Caco-2 (cell line): ENCODE results near the gene COL26A1. TPM values are rescaled to one million over a fixed set of nuclear protein-coding genes. Genes with fewer than 3 reads are reported as not detected.

Experiments used
- BruUV-seq: library from RNA; stranded (reverse); fragments of 400-500 nt; replicated peaks from 2 replicates; lab custom pipeline; 2021; lab: Mats Ljungman, UMichigan
- CTCF ChIA-PET: fragments of 300-600 bp; sonication (Branson Sonifier 250); formaldehyde crosslinking; loops from one replicate; lab custom pipeline; 2022; ENCODE audit warnings: antibody characterized with exemption; lab: Charles Lee
- POLR2A ChIA-PET: fragments of 300-600 bp; sonication (Branson Sonifier 250); formaldehyde crosslinking; loops from one replicate; lab custom pipeline; 2022; ENCODE audit warnings: antibody characterized with exemption; lab: Charles Lee
- DNase-seq, 2 experiments: peaks; one replicate each; pipeline versions ENCODE4 v3.0.0 to v3.0.0-alpha.2; 2020 to 2022
- H3K27me3 ChIP-seq: replicated peaks from 2 replicates; pipeline ENCODE4 v1.6.0; 2011; ENCODE audit warnings: low read length; ENCODE audit not compliant: control insufficient read depth, insufficient read depth
- H3K36me3 ChIP-seq: 2 replicates; pipeline ENCODE4 v1.5.1; 2011; ENCODE audit warnings: low read length; ENCODE audit not compliant: control insufficient read depth, insufficient read depth
- H3K4me1 ChIP-seq: fragments of 250-450 bp; sonication (Bioruptor Pico); 2 replicates; pipeline ENCODE4 v1.5.1; 2020; ENCODE audit warnings: mild to moderate bottlenecking
- H3K4me3 ChIP-seq: 2 replicates; pipeline ENCODE4 v1.5.1; 2011; ENCODE audit warnings: low read depth, mild to moderate bottlenecking, control low read depth, low read length
- H3K9me3 ChIP-seq: fragments of 250-450 bp; sonication (Bioruptor Pico); 2 replicates; pipeline ENCODE4 v1.5.1; 2020; ENCODE audit warnings: mild to moderate bottlenecking, moderate library complexity
- H3K27ac Mint-ChIP-seq: one replicate; pipeline ENCODE4 v1.8.0; 2022; ENCODE audit warnings: mixed read lengths; ENCODE audit not compliant: unreplicated experiment
- H3K27me3 Mint-ChIP-seq: one replicate; pipeline ENCODE4 v1.8.0; 2022; ENCODE audit warnings: mixed read lengths; ENCODE audit not compliant: insufficient read depth, unreplicated experiment
- H3K36me3 Mint-ChIP-seq: one replicate; pipeline ENCODE4 v1.8.0; 2022; ENCODE audit warnings: mild to moderate bottlenecking, mixed read lengths; ENCODE audit not compliant: insufficient read depth, unreplicated experiment
- H3K4me1 Mint-ChIP-seq: one replicate; pipeline ENCODE4 v1.8.0; 2022; ENCODE audit warnings: low read depth, mixed read lengths; ENCODE audit not compliant: unreplicated experiment
- H3K4me3 Mint-ChIP-seq: one replicate; pipeline ENCODE4 v1.8.0; 2022; ENCODE audit warnings: mild to moderate bottlenecking, moderate library complexity, mixed read lengths; ENCODE audit not compliant: unreplicated experiment
- H3K9me3 Mint-ChIP-seq: one replicate; pipeline ENCODE4 v1.8.0; 2022; ENCODE audit warnings: mixed read lengths; ENCODE audit not compliant: unreplicated experiment
- intact Hi-C: fragments of 100-400 bp; cut with micrococcal nuclease; formaldehyde crosslinking; loops from one replicate; pipeline ENCODE4 v1.10.0; 2022; ENCODE audit not compliant: unreplicated experiment
- total RNA-seq: library from RNA; stranded (reverse); gene quantifications from 2 replicates; pipeline ENCODE4 v1.2.3, GENCODE V29; 2022
- TF ChIP-seq, protein P1 (sequence below), 2 experiments: fragments of 200-600 bp in 1 of 2; IDR thresholded peaks; 1 replicate in 1 of 2; 2 replicates in 1 of 2; pipeline versions ENCODE4 v1.5.1 to v1.8.0; 2011 to 2022; ENCODE audit warnings: antibody characterized with exemption in 1 of 2, control low read depth in 1 of 2, inconsistent platforms in 1 of 2, low read depth in 1 of 2, low read length in 1 of 2, mild to moderate bottlenecking in 1 of 2, moderate library complexity in 1 of 2; ENCODE audit not compliant: insufficient read depth in 1 of 2, severe bottlenecking in 1 of 2, unreplicated experiment in 1 of 2

COL26A1 gene
- total RNA-seq, 1 experiment from 2014 or later: 23.3 TPM

DNA sequence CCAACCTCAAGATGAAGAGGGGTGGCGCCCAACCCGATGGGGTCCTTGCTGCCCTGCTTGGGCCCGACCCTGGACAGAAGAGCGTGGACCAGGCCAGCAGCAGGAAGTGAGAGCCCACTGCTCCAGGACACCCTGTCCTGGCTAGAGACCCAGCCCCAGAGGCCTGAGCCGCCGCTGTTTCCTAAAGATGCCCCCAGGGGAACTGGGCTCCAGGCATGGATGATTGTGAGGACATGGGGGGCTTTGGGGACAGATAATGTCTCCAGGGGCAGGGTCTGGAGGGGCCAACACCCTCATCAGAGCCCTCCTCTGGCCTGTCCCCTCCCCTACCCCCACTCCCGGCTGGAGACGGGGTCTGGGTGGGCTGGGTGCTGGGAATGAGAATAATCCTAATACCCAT, 194.7 kb downstream of the COL26A1 start:
- DNase-seq: peak in 1 of 2 experiments; percentile 19
- Histone ChIP-seq H3K4me1 (no peaks in the 10 kb centered on the region), H3K27me3 (no peaks in the 10 kb centered on the region), H3K4me3 (no peak overlapping the region), H3K36me3 (no peaks in the 10 kb centered on the region), H3K9me3 (no peaks in the 10 kb centered on the region)
- ChIA-PET POLR2A (no interaction called here), CTCF (no interaction called here)
- TF ChIP-seq, protein P1, sequence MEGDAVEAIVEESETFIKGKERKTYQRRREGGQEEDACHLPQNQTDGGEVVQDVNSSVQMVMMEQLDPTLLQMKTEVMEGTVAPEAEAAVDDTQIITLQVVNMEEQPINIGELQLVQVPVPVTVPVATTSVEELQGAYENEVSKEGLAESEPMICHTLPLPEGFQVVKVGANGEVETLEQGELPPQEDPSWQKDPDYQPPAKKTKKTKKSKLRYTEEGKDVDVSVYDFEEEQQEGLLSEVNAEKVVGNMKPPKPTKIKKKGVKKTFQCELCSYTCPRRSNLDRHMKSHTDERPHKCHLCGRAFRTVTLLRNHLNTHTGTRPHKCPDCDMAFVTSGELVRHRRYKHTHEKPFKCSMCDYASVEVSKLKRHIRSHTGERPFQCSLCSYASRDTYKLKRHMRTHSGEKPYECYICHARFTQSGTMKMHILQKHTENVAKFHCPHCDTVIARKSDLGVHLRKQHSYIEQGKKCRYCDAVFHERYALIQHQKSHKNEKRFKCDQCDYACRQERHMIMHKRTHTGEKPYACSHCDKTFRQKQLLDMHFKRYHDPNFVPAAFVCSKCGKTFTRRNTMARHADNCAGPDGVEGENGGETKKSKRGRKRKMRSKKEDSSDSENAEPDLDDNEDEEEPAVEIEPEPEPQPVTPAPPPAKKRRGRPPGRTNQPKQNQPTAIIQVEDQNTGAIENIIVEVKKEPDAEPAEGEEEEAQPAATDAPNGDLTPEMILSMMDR (IDR thresholded peaks at IDR 0.05; ENCODE audit: insufficient read depth in 1 of 2, low read depth in 1 of 2, low read length in 1 of 2, severe bottlenecking in 1 of 2, unreplicated experiment in 1 of 2): no peak
- intact Hi-C loops: no loop called here
- H3K4me3 Mint-ChIP-seq: no peak overlapping the region
- H3K36me3 Mint-ChIP-seq: peaks cover 7% of the 10 kb centered on the region
- no TSS peak for BruUV-seq
- H3K9me3 Mint-ChIP-seq: no peaks in the 10 kb centered on the region
- H3K4me1 Mint-ChIP-seq: peaks cover 8% of the 10 kb centered on the region
- no peaks in the 10 kb centered on the region for H3K27me3 Mint-ChIP-seq
- H3K27ac Mint-ChIP-seq: no peak overlapping the region

DNA sequence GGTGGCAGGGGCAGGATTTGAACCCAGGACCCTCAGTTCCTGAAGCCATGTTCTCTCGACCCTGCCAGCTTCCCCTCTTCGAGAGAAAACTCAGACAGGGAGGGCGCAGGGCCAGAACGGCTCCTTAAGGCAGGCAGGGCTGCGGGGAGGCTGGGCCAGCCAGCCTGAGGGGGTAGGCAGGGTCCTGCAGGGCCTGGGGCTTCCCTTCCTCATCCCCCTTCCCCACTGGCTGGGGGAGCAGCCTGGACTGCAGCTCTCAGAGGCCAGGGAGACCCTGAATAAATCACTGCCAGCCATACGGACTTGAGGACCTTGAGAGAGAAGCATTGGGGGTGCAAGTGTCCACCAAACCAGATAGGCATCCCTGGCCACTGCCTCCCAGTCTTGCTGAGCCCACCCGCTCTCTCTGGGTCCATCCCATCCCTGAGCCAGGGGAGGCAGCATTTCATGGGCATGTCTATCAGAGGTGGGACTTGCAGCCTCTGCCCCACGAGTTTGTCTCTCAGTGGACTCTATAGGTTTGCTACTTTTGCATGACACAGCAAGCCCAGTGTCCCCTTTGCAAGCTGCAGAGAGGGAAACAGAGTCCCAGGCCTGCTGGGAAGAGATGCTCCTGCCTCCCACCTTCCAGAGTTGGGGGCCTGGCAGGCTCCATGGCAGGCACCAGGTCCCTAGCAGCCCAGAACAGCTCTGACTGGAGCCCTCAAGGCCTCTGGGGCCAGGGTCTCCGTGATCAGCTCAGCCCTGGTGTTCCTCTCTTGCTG, 195.5 kb downstream of the COL26A1 start:
- CTCF ChIA-PET: interaction anchor here (1.2 kb wide), 1 partner anchor 15 kb away, joined by 5 read pairs; no protein-coding TSS in a partner anchor
- H3K27ac Mint-ChIP-seq: no peak overlapping the region
- TF ChIP-seq, protein P1 (IDR thresholded peaks at IDR 0.05; ENCODE audit: insufficient read depth in 1 of 2, low read depth in 1 of 2, low read length in 1 of 2, severe bottlenecking in 1 of 2, unreplicated experiment in 1 of 2): no peak

DNA sequence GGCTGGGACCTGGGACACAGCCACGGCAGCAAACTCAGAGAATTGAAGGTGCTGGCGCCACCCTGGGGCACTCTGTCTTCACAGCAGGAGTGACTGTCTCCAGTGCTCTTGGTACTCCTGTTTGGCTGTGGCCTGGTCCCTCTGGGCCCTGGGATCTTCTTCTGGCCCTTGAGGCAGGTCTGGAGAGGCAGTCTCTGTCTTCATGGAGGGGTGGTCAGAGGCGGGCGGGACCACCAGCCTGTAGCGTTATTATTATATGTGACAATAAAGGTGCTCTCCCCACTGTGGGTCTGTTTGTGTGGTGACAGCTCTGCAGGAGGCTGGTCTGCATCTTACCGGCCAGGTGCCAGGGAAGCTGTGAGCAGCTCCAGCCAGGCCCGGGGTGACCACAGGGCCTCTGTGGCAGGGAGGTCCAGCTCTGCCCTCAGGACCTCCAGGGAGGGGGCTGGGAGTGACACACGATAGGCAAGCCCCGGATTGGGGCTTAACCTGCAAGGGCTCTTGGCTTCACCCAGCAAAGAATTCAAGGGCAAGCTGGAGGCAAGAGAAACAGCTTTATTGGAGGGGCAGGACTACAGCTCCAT, 196.2 kb downstream of the COL26A1 start:
- intact Hi-C loops: no loop called here
- no TSS peak for BruUV-seq
- Mint-ChIP-seq H3K4me1 (peaks cover 3% of the 10 kb centered on the region), H3K27ac (no peak overlapping the region), H3K36me3 (peaks cover 8% of the 10 kb centered on the region), H3K27me3 (no peaks in the 10 kb centered on the region), H3K9me3 (no peaks in the 10 kb centered on the region), H3K4me3 (no peak overlapping the region)
- Histone ChIP-seq H3K9me3 (no peaks in the 10 kb centered on the region), H3K27me3 (no peaks in the 10 kb centered on the region), H3K4me3 (no peak overlapping the region), H3K4me1 (no peaks in the 10 kb centered on the region), H3K36me3 (no peaks in the 10 kb centered on the region)
- CTCF ChIA-PET: interaction anchor here (1.2 kb wide), 1 partner anchor 16 kb away, joined by 5 read pairs; no protein-coding TSS in a partner anchor
- peak in 1 of 2 experiments; percentile 49 for DNase-seq
- TF ChIP-seq, protein P1 (IDR thresholded peaks at IDR 0.05; ENCODE audit: insufficient read depth in 1 of 2, low read depth in 1 of 2, low read length in 1 of 2, severe bottlenecking in 1 of 2, unreplicated experiment in 1 of 2): peak in 1 of 2 experiments; percentile 19
- POLR2A ChIA-PET: no interaction called here

More for the DNA sequence above, 195.5 kb downstream of the COL26A1 start:
- Mint-ChIP-seq H3K4me3 (no peak overlapping the region), H3K27me3 (no peaks in the 10 kb centered on the region), H3K36me3 (peaks cover 7% of the 10 kb centered on the region), H3K9me3 (no peaks in the 10 kb centered on the region), H3K4me1 (peaks cover 8% of the 10 kb centered on the region)
- POLR2A ChIA-PET: no interaction called here
- H3K9me3 ChIP-seq: no peaks in the 10 kb centered on the region
- no peak overlapping the region for H3K4me3 ChIP-seq
- H3K4me1 ChIP-seq: no peaks in the 10 kb centered on the region
- intact Hi-C loops: no loop called here
- peak in 1 of 2 experiments; percentile 31 for DNase-seq
- no peaks in the 10 kb centered on the region for H3K36me3 ChIP-seq
- no TSS peak for BruUV-seq
- no peaks in the 10 kb centered on the region for H3K27me3 ChIP-seq
